ENCODE results near the gene TTR. TPM values are rescaled to one million over a fixed set of nuclear protein-coding genes. Genes with fewer than 3 reads are reported as not detected.

TTR gene
- total RNA-seq, 1 donor from 2014 or later, result not detected

- no peak overlapping the region for H3K27ac Mint-ChIP-seq
- intact Hi-C loops (cut with micrococcal nuclease), result loop anchor here (5.0 kb wide), 1 partner anchor 47 kb away; no protein-coding TSS in a partner anchor
- H3K27me3 Mint-ChIP-seq (ENCODE audit: low read depth), result peaks cover 9% of the 10 kb centered on the region
- H3K4me1 Mint-ChIP-seq (ENCODE audit: low read depth), result peaks cover 3% of the 10 kb centered on the region
- no peak for DNase-seq (ENCODE audit: low spot score)
- no peaks in the 10 kb centered on the region for H3K36me3 Mint-ChIP-seq (ENCODE audit: low read depth)
- no peak overlapping the region for H3K4me3 Mint-ChIP-seq (ENCODE audit: low read depth)
- H3K9me3 Mint-ChIP-seq, result no peaks in the 10 kb centered on the region
Measured at GRCh38 chr18:31609886-31610285, 18.2 kb downstream of the TTR start.

- Mint-ChIP-seq H3K27ac (no peak overlapping the region), H3K4me3 (ENCODE audit: low read depth) (no peak overlapping the region), H3K27me3 (ENCODE audit: low read depth) (peaks cover 9% of the 10 kb centered on the region), H3K9me3 (no peaks in the 10 kb centered on the region), H3K4me1 (ENCODE audit: low read depth) (peaks cover 3% of the 10 kb centered on the region), H3K36me3 (ENCODE audit: low read depth) (no peaks in the 10 kb centered on the region)
- no peak for DNase-seq (ENCODE audit: low spot score)
- intact Hi-C loops (cut with micrococcal nuclease), result loop anchor here (5.0 kb wide), 1 partner anchor 47 kb away; no protein-coding TSS in a partner anchor
Measured at GRCh38 chr18:31610286-31611205, 18.9 kb downstream of the TTR start.

GRCh38 chr18:31611511-31611910 lies 19.8 kb downstream of the TTR start:
- peaks cover 7% of the 10 kb centered on the region for H3K27me3 Mint-ChIP-seq (ENCODE audit: low read depth)
- H3K4me1 Mint-ChIP-seq (ENCODE audit: low read depth), result peaks cover 3% of the 10 kb centered on the region
- H3K9me3 Mint-ChIP-seq, result no peaks in the 10 kb centered on the region
- H3K36me3 Mint-ChIP-seq (ENCODE audit: low read depth), result no peaks in the 10 kb centered on the region
- intact Hi-C loops (cut with micrococcal nuclease), result loop anchor here (5.0 kb wide), 1 partner anchor 46 kb away; no protein-coding TSS in a partner anchor
- no peak for DNase-seq (ENCODE audit: low spot score)
- H3K4me3 Mint-ChIP-seq (ENCODE audit: low read depth), result no peak overlapping the region
- no peak overlapping the region for H3K27ac Mint-ChIP-seq

GRCh38 chr18:31612124-31612523 lies 20.4 kb downstream of the TTR start:
- Mint-ChIP-seq H3K27me3 (ENCODE audit: low read depth) (peaks cover 7% of the 10 kb centered on the region), H3K4me3 (ENCODE audit: low read depth) (no peak overlapping the region), H3K27ac (no peak overlapping the region), H3K9me3 (no peaks in the 10 kb centered on the region), H3K4me1 (ENCODE audit: low read depth) (peaks cover 3% of the 10 kb centered on the region), H3K36me3 (ENCODE audit: low read depth) (no peaks in the 10 kb centered on the region)
- no peak for DNase-seq (ENCODE audit: low spot score)
- intact Hi-C loops (cut with micrococcal nuclease), result loop anchor here (5.0 kb wide), 1 partner anchor 45 kb away; no protein-coding TSS in a partner anchor

- DNase-seq (ENCODE audit: low spot score), result no peak
- intact Hi-C loops (cut with micrococcal nuclease), result loop anchor here (5.0 kb wide), 1 partner anchor 43 kb away; no protein-coding TSS in a partner anchor
- no peaks in the 10 kb centered on the region for H3K9me3 Mint-ChIP-seq
- H3K27me3 Mint-ChIP-seq (ENCODE audit: low read depth), result peaks cover 10% of the 10 kb centered on the region
- no peak overlapping the region for H3K27ac Mint-ChIP-seq
- H3K36me3 Mint-ChIP-seq (ENCODE audit: low read depth), result no peaks in the 10 kb centered on the region
- no peak overlapping the region for H3K4me3 Mint-ChIP-seq (ENCODE audit: low read depth)
- H3K4me1 Mint-ChIP-seq (ENCODE audit: low read depth), result peaks cover 3% of the 10 kb centered on the region
Measured at GRCh38 chr18:31614044-31614443, 22.4 kb downstream of the TTR start.

- intact Hi-C loops (cut with micrococcal nuclease), result no loop called here
- H3K27ac Mint-ChIP-seq, result no peak overlapping the region
- no peak for DNase-seq (ENCODE audit: low spot score)
- no peaks in the 10 kb centered on the region for H3K4me1 Mint-ChIP-seq (ENCODE audit: low read depth)
- H3K4me3 Mint-ChIP-seq (ENCODE audit: low read depth), result no peak overlapping the region
- no peaks in the 10 kb centered on the region for H3K9me3 Mint-ChIP-seq
- H3K36me3 Mint-ChIP-seq (ENCODE audit: low read depth), result no peaks in the 10 kb centered on the region
- peaks cover 11% of the 10 kb centered on the region for H3K27me3 Mint-ChIP-seq (ENCODE audit: low read depth)
Measured at GRCh38 chr18:31616586-31616985, 24.9 kb downstream of the TTR start.

- no peak overlapping the region for H3K27ac Mint-ChIP-seq
Measured at GRCh38 chr18:31617031-31617717, 25.5 kb downstream of the TTR start.

GRCh38 chr18:31618801-31619200 lies 27.1 kb downstream of the TTR start:
- no peaks in the 10 kb centered on the region for H3K4me1 Mint-ChIP-seq (ENCODE audit: low read depth)
- H3K36me3 Mint-ChIP-seq (ENCODE audit: low read depth), result no peaks in the 10 kb centered on the region
- H3K27me3 Mint-ChIP-seq (ENCODE audit: low read depth), result peaks cover 12% of the 10 kb centered on the region
- H3K9me3 Mint-ChIP-seq, result no peaks in the 10 kb centered on the region
- no peak overlapping the region for H3K4me3 Mint-ChIP-seq (ENCODE audit: low read depth)
- intact Hi-C loops (cut with micrococcal nuclease), result no loop called here
- no peak for DNase-seq (ENCODE audit: low spot score)
- H3K27ac Mint-ChIP-seq, result no peak overlapping the region

More at GRCh38 chr18:31617031-31617717, 25.5 kb downstream of the TTR start:
- no peaks in the 10 kb centered on the region for H3K4me1 Mint-ChIP-seq (ENCODE audit: low read depth)
- intact Hi-C loops (cut with micrococcal nuclease), result no loop called here
- no peaks in the 10 kb centered on the region for H3K9me3 Mint-ChIP-seq
- no peak for DNase-seq (ENCODE audit: low spot score)
- no peak overlapping the region for H3K4me3 Mint-ChIP-seq (ENCODE audit: low read depth)
- H3K27me3 Mint-ChIP-seq (ENCODE audit: low read depth), result peaks cover 11% of the 10 kb centered on the region
- H3K36me3 Mint-ChIP-seq (ENCODE audit: low read depth), result no peaks in the 10 kb centered on the region

GRCh38 chr18:31619291-31619690 lies 27.6 kb downstream of the TTR start:
- H3K9me3 Mint-ChIP-seq, result no peaks in the 10 kb centered on the region
- no peaks in the 10 kb centered on the region for H3K4me1 Mint-ChIP-seq (ENCODE audit: low read depth)
- DNase-seq (ENCODE audit: low spot score), result no peak
- intact Hi-C loops (cut with micrococcal nuclease), result no loop called here
- H3K27ac Mint-ChIP-seq, result no peak overlapping the region
- H3K4me3 Mint-ChIP-seq (ENCODE audit: low read depth), result no peak overlapping the region
- H3K27me3 Mint-ChIP-seq (ENCODE audit: low read depth), result peaks cover 11% of the 10 kb centered on the region
- no peaks in the 10 kb centered on the region for H3K36me3 Mint-ChIP-seq (ENCODE audit: low read depth)

- H3K4me1 Mint-ChIP-seq (ENCODE audit: low read depth), result no peaks in the 10 kb centered on the region
- intact Hi-C loops (cut with micrococcal nuclease), result no loop called here
- H3K27ac Mint-ChIP-seq, result no peak overlapping the region
- H3K9me3 Mint-ChIP-seq, result no peaks in the 10 kb centered on the region
- H3K36me3 Mint-ChIP-seq (ENCODE audit: low read depth), result no peaks in the 10 kb centered on the region
- DNase-seq (ENCODE audit: low spot score), result no peak
- peaks cover 4% of the 10 kb centered on the region for H3K27me3 Mint-ChIP-seq (ENCODE audit: low read depth)
- H3K4me3 Mint-ChIP-seq (ENCODE audit: low read depth), result no peak overlapping the region
Measured at GRCh38 chr18:31624892-31625640, 33.4 kb downstream of the TTR start.

- Mint-ChIP-seq H3K36me3 (ENCODE audit: low read depth) (no peaks in the 10 kb centered on the region), H3K4me1 (ENCODE audit: low read depth) (peaks cover 2% of the 10 kb centered on the region), H3K4me3 (ENCODE audit: low read depth) (no peak overlapping the region), H3K27me3 (ENCODE audit: low read depth) (peaks cover 4% of the 10 kb centered on the region), H3K27ac (no peak overlapping the region), H3K9me3 (no peaks in the 10 kb centered on the region)
- intact Hi-C loops (cut with micrococcal nuclease), result no loop called here
- no peak for DNase-seq (ENCODE audit: low spot score)
Measured at GRCh38 chr18:31626409-31626808, 34.7 kb downstream of the TTR start.

GRCh38 chr18:31630549-31630948 lies 38.9 kb downstream of the TTR start:
- no peak for DNase-seq (ENCODE audit: low spot score)
- H3K9me3 Mint-ChIP-seq, result no peaks in the 10 kb centered on the region
- intact Hi-C loops (cut with micrococcal nuclease), result loop anchor here (5.0 kb wide), 1 partner anchor 92 kb away; no protein-coding TSS in a partner anchor

More at GRCh38 chr18:31630549-31630948, 38.9 kb downstream of the TTR start:
- peaks cover 23% of the 10 kb centered on the region for H3K4me1 Mint-ChIP-seq (ENCODE audit: low read depth)
- no peak overlapping the region for H3K27ac Mint-ChIP-seq
- no peaks in the 10 kb centered on the region for H3K36me3 Mint-ChIP-seq (ENCODE audit: low read depth)
- no peak overlapping the region for H3K4me3 Mint-ChIP-seq (ENCODE audit: low read depth)
- H3K27me3 Mint-ChIP-seq (ENCODE audit: low read depth), result peaks cover 3% of the 10 kb centered on the region
